Epithelial cell of esophagus (primary cell): ENCODE results near the gene LRRTM1.

Experiments used
- DNase-seq: peaks from one replicate; pipeline ENCODE4 v3.0.0; 2010; ENCODE audit warnings: low read depth
- H3K4me3 ChIP-seq: 2 replicates; pipeline ENCODE4 v1.5.1; 2011; ENCODE audit warnings: mild to moderate bottlenecking, low read length, control low read depth
- CTCF ChIP-seq: IDR thresholded peaks from 2 replicates; pipeline ENCODE4 v1.5.1; 2011; ENCODE audit warnings: low read depth, mild to moderate bottlenecking, low read length, control low read depth, inconsistent platforms; ENCODE audit not compliant: insufficient read depth; ENCODE audit errors: missing control alignments

LRRTM1 gene

GRCh38 chr2:80259292-80259691, 45.3 kb downstream of the LRRTM1 start:
- H3K4me3 ChIP-seq = no peak overlapping the region
- no peak for TF ChIP-seq CTCF
- no peak for DNase-seq

DNA sequence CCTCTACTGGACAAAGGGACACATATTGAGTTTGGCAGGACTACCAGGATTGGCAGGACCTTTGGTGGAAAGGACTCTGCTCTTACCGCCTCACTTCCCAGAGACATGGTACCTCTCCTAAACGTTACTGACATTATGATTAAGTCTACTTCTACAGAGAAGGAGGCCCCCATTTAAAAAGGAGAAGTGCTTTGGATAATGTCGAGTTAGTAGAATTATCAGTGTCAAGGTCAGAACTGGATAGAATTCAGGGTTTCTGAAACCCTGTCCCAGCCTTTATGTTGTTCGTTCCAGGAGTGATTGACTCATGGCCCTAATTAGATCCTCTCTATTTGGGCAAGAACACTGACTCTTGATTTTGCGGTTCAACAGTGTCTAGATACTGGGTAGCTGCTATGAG, 45.8 kb downstream of the LRRTM1 start:
- no peak for DNase-seq
- TF ChIP-seq CTCF = no peak
- no peak overlapping the region for H3K4me3 ChIP-seq

DNA sequence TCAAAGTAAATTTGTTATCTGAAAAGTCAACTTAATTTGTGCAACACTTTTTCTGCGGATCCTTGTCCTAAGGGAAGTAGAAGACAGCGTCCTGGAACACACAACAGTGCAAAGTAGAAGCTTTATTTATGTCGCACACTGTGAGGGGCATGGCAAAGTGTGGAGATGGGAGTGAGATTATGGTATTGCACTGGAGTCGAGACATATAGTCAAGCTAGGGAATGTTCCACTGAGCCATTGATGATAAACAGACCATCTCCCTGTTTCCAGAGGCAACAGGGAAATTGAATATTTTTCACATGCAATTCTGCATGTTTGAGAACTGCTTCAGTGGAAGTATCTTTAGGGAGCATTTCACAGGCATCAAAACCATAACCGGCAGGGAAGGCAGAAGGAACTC, 46.2 kb downstream of the LRRTM1 start:
- H3K4me3 ChIP-seq = no peak overlapping the region
- no peak for DNase-seq
- no peak for TF ChIP-seq CTCF

DNA sequence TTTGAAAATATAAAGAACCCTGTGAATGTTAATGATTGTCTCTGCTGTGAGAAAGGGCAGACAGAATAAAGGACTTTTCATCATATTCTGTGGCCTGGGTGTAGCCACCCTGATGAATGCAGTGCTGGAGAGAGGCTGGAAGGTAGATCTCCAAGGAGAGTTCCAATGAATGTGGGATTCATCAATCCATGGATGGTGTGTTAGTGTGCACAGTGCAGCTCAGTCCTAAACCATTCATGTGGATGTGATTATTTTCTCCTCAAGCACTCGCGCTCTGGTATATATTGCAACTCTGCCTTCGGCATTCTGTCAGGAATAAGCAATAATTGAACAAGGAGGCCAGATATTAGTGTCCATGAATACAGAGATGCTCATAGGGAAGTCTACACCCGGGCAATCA, 47.1 kb downstream of the LRRTM1 start:
- H3K4me3 ChIP-seq = no peak overlapping the region
- no peak for TF ChIP-seq CTCF
- DNase-seq = no peak

DNA sequence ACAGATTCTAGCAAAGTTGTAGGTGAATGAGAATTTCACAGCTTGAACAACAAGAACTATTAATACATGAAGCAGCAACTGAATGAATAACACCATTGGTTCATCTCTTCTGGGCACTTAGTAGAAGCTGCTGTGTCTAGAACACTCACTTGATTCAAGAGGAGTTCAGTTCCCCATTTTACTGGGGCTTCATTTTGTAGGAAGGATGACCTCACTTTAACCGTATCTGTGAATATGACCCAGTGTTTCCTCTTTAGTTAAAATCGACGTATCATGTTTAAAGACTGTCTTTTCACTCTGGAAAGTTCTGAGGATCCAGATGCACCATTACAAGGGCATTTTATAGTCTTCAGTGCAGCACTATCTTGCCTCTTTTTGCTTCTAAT, 47.8 kb downstream of the LRRTM1 start:
- no peak for TF ChIP-seq CTCF
- no peak overlapping the region for H3K4me3 ChIP-seq
- no peak for DNase-seq

GRCh38 chr2:80255918-80256781, 48.4 kb downstream of the LRRTM1 start:
- no peak overlapping the region for H3K4me3 ChIP-seq
- TF ChIP-seq CTCF = peak; percentile 9
- peak; percentile 10 for DNase-seq
